Kidney glomerular epithelial cell (primary cell): ENCODE measurements around the gene MS4A6A.

Experiments
- DNase-seq: peaks from one replicate; lab custom pipeline; 2025; lab: John Stamatoyannopoulos, UW

Gene MS4A6A

DNA sequence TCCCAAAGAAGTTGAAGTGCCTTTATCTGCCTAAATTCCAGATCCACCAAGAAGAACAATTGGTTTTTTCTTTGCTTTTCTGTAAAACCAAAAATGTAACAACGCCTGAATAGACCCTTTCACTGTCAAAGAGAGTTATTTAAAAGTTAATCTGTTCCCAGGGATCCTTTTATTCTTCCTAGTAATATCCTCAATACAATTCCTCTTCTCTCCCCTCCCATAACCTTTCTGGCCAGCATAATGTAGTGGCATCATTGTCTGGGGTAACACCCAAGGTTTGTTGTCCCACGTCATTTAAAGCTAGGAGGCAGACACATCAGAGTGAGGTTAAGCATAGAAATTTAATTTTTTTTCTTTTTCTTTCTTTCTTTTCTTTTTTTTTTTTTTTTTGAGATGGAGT lies 54.5 kb downstream of the MS4A6A start:
- no peak for DNase-seq

DNA sequence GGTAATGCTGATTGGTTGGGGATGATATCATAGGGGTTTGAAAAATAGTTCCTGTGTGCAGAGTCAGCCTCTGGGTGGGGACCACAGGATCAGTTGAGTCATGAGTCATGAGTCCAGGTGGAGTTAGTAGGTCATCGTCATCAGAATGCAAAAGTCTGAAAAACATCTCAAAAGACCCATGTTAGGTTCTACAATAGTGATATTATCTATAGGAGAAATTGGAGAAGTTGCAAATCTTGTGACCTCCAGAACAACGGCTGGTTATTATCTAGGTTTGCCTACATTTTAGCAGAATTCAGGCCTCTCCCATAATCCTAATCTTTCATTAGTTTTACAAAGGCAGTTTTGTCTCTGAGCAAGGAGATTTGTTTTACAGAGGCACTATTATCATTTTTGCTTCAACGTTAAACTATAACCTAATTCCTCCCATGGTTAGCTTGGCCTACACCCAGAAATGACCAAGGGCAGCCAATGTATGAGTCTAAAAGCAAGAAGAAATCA lies 55.5 kb downstream of the MS4A6A start:
- DNase-seq = peak; percentile 6

GRCh38 chr11:60125956-60126585 lies 56.8 kb downstream of the MS4A6A start:
- no peak for DNase-seq

DNA sequence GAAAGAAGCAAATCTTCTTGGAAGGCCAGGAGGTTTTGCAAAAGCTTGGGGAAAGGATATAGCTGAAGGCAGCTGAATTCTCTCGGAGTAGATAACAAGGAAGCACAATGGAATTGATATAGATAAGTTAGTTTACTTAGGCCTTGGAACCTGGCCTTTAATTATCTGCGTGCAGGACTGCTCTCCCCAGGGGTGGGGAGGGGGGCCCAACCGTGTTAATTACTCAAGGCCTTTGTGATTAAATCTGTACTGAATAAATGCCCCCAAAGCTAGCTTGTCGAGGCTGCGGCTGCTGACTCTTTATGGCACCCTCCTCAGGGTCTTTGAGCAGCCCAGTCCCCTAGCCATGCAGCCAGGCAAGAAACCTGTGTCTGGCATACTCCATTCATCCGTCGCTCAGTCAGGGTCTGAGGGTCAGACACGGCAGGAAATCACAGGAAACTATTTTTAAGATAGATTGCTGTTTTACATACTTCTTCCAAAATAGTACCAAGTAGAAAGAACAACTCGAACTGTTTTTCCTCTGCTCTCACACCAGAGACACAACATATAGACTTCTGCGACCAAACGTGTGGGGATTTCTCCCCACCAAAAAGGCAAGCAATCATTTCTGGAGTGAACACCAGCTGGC lies 58.0 kb downstream of the MS4A6A start:
- DNase-seq = no peak
